Measurements from ENCODE around the gene PKP3. TPM values are rescaled to one million over a fixed set of nuclear protein-coding genes. Genes with fewer than 3 reads are reported as not detected.
"Not testable (repeated sequence)": the region's sequence is repeated elsewhere in the genome, so short reads cannot be mapped to it uniquely, and the experiment has no call there.

PKP3 gene
- total RNA-seq, 2 experiments from 2014 or later, result 0.30 to 0.45 TPM

GRCh38 chr11:387193-387793, 6.7 kb upstream of the PKP3 start:
- Mint-ChIP-seq H3K4me1 (peaks cover 3% of the 10 kb centered on the region), H3K27me3 (peaks cover 3% of the 10 kb centered on the region), H3K9me3 (peaks cover 7% of the 10 kb centered on the region), H3K4me3 (no peak overlapping the region), H3K36me3 (peaks cover 4% of the 10 kb centered on the region), H3K27ac (no peak overlapping the region)
- DNase-seq (no peak), ATAC-seq (ENCODE audit: low read depth) (no peak)
- POLR2A ChIA-PET, result interaction anchor here (0.9 kb wide), 1 partner anchor 19 kb away, joined by 3 read pairs; no protein-coding TSS in a partner anchor

DNA sequence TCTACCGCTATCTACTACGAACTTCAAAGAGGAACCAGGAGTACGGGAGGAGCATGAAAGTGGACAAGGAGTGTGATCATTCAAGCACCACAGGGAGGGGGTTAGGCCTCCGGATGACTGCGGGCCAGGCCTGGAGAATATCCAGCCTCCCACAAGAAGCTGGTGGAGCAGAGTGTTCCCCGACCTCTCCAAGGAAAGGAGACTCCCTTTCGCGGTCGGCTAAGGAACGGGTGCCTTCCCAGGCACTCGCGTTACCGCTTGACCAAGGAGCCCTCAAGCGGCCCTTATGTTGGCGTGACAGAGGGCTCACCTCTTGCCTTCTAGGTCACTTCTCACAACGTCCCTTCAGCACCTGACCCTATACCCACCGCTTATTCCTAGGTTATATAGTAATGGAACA, 4.6 kb upstream of the PKP3 start:
- not testable (repeated sequence) for ATAC-seq (ENCODE audit: low read depth); H3K4me1 Mint-ChIP-seq

DNA sequence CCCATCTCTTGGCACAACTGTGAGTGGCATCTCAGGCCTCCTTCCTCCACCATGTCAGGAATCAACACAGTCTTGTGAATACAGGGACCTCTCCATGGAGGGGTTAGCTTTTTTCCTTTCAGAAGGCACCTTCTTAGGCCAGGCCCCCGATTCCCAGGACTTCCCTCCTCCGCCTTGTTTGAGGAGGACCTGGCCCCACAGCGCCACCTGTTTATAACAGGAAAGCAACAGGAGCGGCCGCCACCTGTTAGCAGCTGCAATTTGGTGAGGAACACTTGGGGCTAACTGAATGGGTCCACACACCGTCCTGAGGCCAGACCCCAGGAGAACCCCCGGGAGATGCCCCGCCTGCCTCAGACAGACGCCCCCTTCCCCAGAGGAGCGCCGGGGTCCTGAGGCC, 3.8 kb upstream of the PKP3 start:
- POLR2A ChIA-PET, result no interaction called here
- Mint-ChIP-seq H3K4me3 (no peak overlapping the region), H3K4me1 (peaks cover 3% of the 10 kb centered on the region), H3K27ac (no peak overlapping the region), H3K27me3 (peaks cover 3% of the 10 kb centered on the region), H3K36me3 (peaks cover 3% of the 10 kb centered on the region), H3K9me3 (peaks cover 7% of the 10 kb centered on the region)
- DNase-seq (no peak), ATAC-seq (ENCODE audit: low read depth) (no peak)

More for the DNA sequence above, 4.6 kb upstream of the PKP3 start:
- H3K4me3 Mint-ChIP-seq, DNase-seq, H3K36me3 Mint-ChIP-seq, H3K27me3 Mint-ChIP-seq, POLR2A ChIA-PET, H3K9me3 Mint-ChIP-seq, H3K27ac Mint-ChIP-seq: not testable (repeated sequence)

DNA sequence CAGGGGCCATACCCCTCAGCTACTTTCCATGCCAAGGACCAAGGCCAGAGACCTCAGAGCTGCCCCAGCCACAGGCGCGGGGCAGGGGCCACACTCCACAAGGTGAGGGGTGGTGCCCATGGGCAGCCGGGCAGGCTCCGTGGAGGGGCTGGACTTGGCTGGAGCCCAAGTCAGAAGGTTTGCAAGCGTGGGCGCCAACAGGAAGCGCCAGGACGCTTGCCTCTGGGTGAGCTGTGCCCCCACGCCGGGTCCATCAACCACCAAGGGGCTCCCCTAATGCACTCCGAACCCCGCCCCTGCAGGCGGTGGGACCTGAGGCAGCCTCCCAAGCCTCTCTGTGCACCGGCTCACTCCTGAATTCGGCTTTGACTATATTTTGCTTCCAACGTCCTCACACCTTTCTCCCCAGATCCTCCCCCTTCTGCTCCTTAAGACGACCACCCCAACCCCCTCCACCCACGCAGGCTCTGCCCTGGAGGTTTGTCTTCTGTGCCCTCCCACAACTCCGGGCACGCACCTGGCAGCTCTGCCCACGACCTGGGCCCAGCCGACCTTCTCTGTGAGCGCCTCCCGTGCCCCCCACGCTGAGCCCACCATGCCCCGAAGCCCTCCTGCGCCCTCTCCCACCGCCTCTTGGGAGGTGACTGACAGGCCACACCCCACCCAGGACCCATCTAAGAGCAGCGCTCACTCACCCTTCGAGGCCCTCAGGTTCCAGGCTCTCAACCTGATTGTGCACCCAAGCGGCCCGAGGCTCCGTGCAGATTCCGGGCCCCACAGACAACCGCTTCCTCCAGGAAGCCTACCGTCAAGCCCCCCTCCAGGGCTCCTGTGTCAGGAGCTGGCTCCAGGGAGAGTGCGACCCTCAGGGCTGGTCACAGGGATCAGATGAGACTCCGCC, 2.6 kb upstream of the PKP3 start:
- peaks cover 3% of the 10 kb centered on the region for H3K36me3 Mint-ChIP-seq
- peaks cover 3% of the 10 kb centered on the region for H3K4me1 Mint-ChIP-seq
- POLR2A ChIA-PET, result no interaction called here
- ATAC-seq (ENCODE audit: low read depth), result no peak
- H3K4me3 Mint-ChIP-seq, result no peak overlapping the region
- no peak overlapping the region for H3K27ac Mint-ChIP-seq
- H3K27me3 Mint-ChIP-seq, result peaks cover 3% of the 10 kb centered on the region
- DNase-seq, result no peak
- H3K9me3 Mint-ChIP-seq, result peaks cover 7% of the 10 kb centered on the region

GRCh38 chr11:392102-392777, 1.8 kb upstream of the PKP3 start:
- DNase-seq (no peak), ATAC-seq (ENCODE audit: low read depth) (no peak)
- POLR2A ChIA-PET, result no interaction called here
- Mint-ChIP-seq H3K36me3 (no peaks in the 10 kb centered on the region), H3K4me1 (peaks cover under 1% of the 10 kb centered on the region), H3K9me3 (peaks cover 1% of the 10 kb centered on the region), H3K27ac (no peak overlapping the region), H3K4me3 (no peak overlapping the region), H3K27me3 (peaks cover 3% of the 10 kb centered on the region)

GRCh38 chr11:393219-394033, 583 bp upstream of the PKP3 start:
- no peaks in the 10 kb centered on the region for H3K9me3 Mint-ChIP-seq
- H3K4me3 Mint-ChIP-seq, result no peak overlapping the region
- H3K4me1 Mint-ChIP-seq, result no peaks in the 10 kb centered on the region
- no peak for ATAC-seq (ENCODE audit: low read depth)
- no peak for DNase-seq
- H3K27me3 Mint-ChIP-seq, result peaks cover 3% of the 10 kb centered on the region
- POLR2A ChIA-PET, result no interaction called here
- H3K27ac Mint-ChIP-seq, result no peak overlapping the region
- H3K36me3 Mint-ChIP-seq, result no peaks in the 10 kb centered on the region

DNA sequence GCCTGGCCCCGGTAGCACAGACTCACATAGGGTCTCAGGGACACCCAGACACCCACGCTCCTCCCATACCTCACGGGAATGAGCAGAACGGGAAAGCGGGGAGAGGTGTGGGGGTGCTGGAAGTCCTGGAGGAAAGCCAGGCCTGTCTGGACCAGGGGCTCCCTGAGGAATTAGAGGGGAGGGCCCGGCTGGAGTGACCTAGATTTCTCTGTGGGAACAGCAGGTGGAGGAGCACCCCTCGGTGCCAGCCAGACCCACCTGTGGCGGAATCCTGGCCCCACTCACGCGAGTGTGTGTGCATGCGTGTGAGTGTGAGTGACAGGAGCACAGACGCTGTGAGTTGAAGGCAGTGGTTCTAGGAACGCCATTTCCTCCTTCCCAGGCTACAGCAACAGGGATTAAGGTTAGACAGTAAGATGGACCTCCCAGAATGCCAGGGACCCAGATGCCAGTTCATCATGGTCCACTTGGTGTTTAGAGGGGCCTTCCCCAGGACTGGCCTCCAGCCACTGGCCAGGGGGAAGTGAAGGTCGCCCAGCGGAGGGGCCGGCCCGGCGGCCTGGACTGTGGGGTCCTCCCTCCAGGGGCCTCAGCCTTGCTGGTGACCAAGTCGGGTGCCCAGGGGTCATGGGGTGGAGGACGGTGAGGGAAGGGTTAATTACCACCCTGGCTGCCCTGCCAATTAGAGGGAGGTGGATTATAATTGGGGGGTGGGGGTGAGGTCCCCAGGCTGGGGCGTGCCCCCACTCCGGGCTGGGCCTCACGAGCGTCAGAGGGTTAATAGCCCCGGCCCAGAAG, 1.0 kb downstream of the PKP3 start:
- H3K27me3 Mint-ChIP-seq, result no peaks in the 10 kb centered on the region
- H3K36me3 Mint-ChIP-seq, result no peaks in the 10 kb centered on the region
- H3K27ac Mint-ChIP-seq, result no peak overlapping the region
- DNase-seq (no peak), ATAC-seq (ENCODE audit: low read depth) (no peak)
- H3K9me3 Mint-ChIP-seq, result peaks cover 3% of the 10 kb centered on the region
- H3K4me1 Mint-ChIP-seq, result no peaks in the 10 kb centered on the region
- H3K4me3 Mint-ChIP-seq, result no peak overlapping the region
- POLR2A ChIA-PET, result no interaction called here

- Mint-ChIP-seq H3K27me3 (no peaks in the 10 kb centered on the region), H3K27ac (no peak overlapping the region), H3K9me3 (peaks cover 3% of the 10 kb centered on the region), H3K36me3 (no peaks in the 10 kb centered on the region), H3K4me1 (no peaks in the 10 kb centered on the region), H3K4me3 (no peak overlapping the region)
- ATAC-seq (ENCODE audit: low read depth) (no peak), DNase-seq (no peak)
- POLR2A ChIA-PET, result interaction anchor here (1.0 to 1.8 kb wide), 6 partner anchors 10 to 189 kb away, joined by 3 to 11 read pairs (median 4); partner anchors contain the start of genes BET1L and RIC8A
Measured at GRCh38 chr11:395866-396265, 1.9 kb downstream of the PKP3 start.

- POLR2A ChIA-PET, result interaction anchor here (0.6 to 1.8 kb wide), 9 partner anchors 10 to 359 kb away, joined by 3 to 11 read pairs (median 4); partner anchors contain the start of genes BET1L, RIC8A and SIGIRR
- peaks cover 3% of the 10 kb centered on the region for H3K9me3 Mint-ChIP-seq
- H3K4me1 Mint-ChIP-seq, result no peaks in the 10 kb centered on the region
- no peak overlapping the region for H3K27ac Mint-ChIP-seq
- peak; percentile 35 for ATAC-seq (ENCODE audit: low read depth)
- peak; percentile 51 for DNase-seq
- no peaks in the 10 kb centered on the region for H3K27me3 Mint-ChIP-seq
- no peaks in the 10 kb centered on the region for H3K36me3 Mint-ChIP-seq
- no peak overlapping the region for H3K4me3 Mint-ChIP-seq
Measured at GRCh38 chr11:396511-396947, 2.5 kb downstream of the PKP3 start.

DNA sequence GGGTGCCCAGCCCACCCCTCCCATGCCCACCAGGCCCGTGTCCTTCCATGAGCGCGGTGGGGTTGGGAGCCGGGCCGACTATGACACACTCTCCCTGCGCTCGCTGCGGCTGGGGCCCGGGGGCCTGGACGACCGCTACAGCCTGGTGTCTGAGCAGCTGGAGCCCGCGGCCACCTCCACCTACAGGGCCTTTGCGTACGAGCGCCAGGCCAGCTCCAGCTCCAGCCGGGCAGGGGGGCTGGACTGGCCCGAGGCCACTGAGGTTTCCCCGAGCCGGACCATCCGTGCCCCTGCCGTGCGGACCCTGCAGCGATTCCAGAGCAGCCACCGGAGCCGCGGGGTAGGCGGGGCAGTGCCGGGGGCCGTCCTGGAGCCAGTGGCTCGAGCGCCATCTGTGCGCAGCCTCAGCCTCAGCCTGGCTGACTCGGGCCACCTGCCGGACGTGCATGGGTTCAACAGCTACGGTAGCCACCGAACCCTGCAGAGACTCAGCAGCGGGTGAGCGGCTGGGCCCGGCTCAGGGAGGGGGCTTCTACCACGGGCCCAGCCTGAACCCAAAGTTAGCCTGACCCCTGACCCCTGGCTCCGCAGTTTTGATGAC, 3.0 kb downstream of the PKP3 start:
- H3K4me3 Mint-ChIP-seq, result no peak overlapping the region
- no peak overlapping the region for H3K27ac Mint-ChIP-seq
- POLR2A ChIA-PET, result interaction anchor here (0.5 to 1.8 kb wide), 10 partner anchors 9 to 358 kb away, joined by 3 to 11 read pairs (median 4); partner anchors contain the start of genes BET1L, RIC8A and SIGIRR
- H3K27me3 Mint-ChIP-seq, result no peaks in the 10 kb centered on the region
- H3K9me3 Mint-ChIP-seq, result peaks cover 3% of the 10 kb centered on the region
- peak; percentile 73 for ATAC-seq (ENCODE audit: low read depth)
- no peaks in the 10 kb centered on the region for H3K4me1 Mint-ChIP-seq
- peak; percentile 68 for DNase-seq
- H3K36me3 Mint-ChIP-seq, result no peaks in the 10 kb centered on the region

GRCh38 chr11:398826-399225, 4.8 kb downstream of the PKP3 start:
- POLR2A ChIA-PET, result interaction anchor here (0.5 kb wide), 1 partner anchor 87 kb away, joined by 4 read pairs; no protein-coding TSS in a partner anchor
- H3K27me3 Mint-ChIP-seq, result no peaks in the 10 kb centered on the region
- no peaks in the 10 kb centered on the region for H3K4me1 Mint-ChIP-seq
- H3K9me3 Mint-ChIP-seq, result peaks cover 3% of the 10 kb centered on the region
- DNase-seq, result no peak
- no peak for ATAC-seq (ENCODE audit: low read depth)
- H3K4me3 Mint-ChIP-seq, result no peak overlapping the region
- H3K27ac Mint-ChIP-seq, result no peak overlapping the region
- H3K36me3 Mint-ChIP-seq, result no peaks in the 10 kb centered on the region

DNA sequence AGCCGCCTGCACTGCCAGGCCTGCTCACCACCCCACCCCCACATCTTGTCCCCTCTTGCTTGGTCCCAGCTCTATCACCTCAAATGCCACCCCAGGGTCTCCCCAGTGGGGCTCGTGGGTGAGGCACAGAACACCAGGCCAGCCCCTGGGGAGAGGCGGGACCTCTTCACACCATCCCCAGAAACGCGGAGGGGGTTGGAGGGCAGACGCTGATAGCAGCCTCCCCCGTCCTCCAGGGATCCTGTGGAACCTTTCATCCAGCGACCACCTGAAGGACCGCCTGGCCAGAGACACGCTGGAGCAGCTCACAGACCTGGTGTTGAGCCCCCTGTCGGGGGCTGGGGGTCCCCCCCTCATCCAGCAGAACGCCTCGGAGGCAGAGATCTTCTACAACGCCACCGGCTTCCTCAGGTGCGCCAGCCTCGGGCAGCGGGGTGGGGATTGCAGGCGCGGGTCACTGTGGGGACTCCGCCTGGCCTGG, 5.8 kb downstream of the PKP3 start:
- ATAC-seq (ENCODE audit: low read depth) (no peak), DNase-seq (no peak)
- Mint-ChIP-seq H3K27me3 (no peaks in the 10 kb centered on the region), H3K27ac (no peak overlapping the region), H3K4me1 (no peaks in the 10 kb centered on the region), H3K9me3 (peaks cover 3% of the 10 kb centered on the region), H3K36me3 (no peaks in the 10 kb centered on the region), H3K4me3 (no peak overlapping the region)
- POLR2A ChIA-PET, result no interaction called here

Measured in activated naive CD8-positive, alpha-beta T cell treated with anti-CD3 and anti-CD28 coated beads, Interleukin-2, amount 10 ng/mL, durations not matched to agents 7 days and 5 days (primary cell).